ENCODE measurements around the gene SETD3.
A peak's percentile ranks its signal among the peaks of the same experiment; 100 is the strongest.

The SETD3 gene

GRCh38 chr14:99479906-99480869 is at the start of gene SETD3:
Gene SETD3, minus strand, starts transcription at chr14:99480859. Its CDS starts 15,054 bp downstream, at chr14:99465805.
- no peak for DNase-seq (ENCODE audit: low read depth in 2 of 2)

GRCh38 chr14:99529899-99530298 is 49.2 kb upstream of the SETD3 start:
- DNase-seq (ENCODE audit: low read depth in 2 of 2): no peak

GRCh38 chr14:99527427-99528076 is 46.9 kb upstream of the SETD3 start:
- no peak for DNase-seq (ENCODE audit: low read depth in 2 of 2)

- no peak for DNase-seq (ENCODE audit: low read depth in 2 of 2)
These were observed 46.4 kb upstream of the SETD3 start for GRCh38 chr14:99527026-99527425.

GRCh38 chr14:99525699-99526080 is 45.0 kb upstream of the SETD3 start:
- DNase-seq (ENCODE audit: low read depth in 2 of 2): no peak

- peak in 1 of 2 experiments; percentile 23 for DNase-seq (ENCODE audit: low read depth in 2 of 2)
These were observed 44.4 kb upstream of the SETD3 start for GRCh38 chr14:99524804-99525698.

GRCh38 chr14:99524091-99524661 is 43.5 kb upstream of the SETD3 start:
- no peak for DNase-seq (ENCODE audit: low read depth in 2 of 2)

GRCh38 chr14:99523704-99524055 is 43.0 kb upstream of the SETD3 start:
- no peak for DNase-seq (ENCODE audit: low read depth in 2 of 2)

- no peak for DNase-seq (ENCODE audit: low read depth in 2 of 2)
These were observed 42.5 kb upstream of the SETD3 start for GRCh38 chr14:99522934-99523703.

GRCh38 chr14:99522457-99522891 is 41.8 kb upstream of the SETD3 start:
- peak in 1 of 2 experiments; percentile 26 for DNase-seq (ENCODE audit: low read depth in 2 of 2)

GRCh38 chr14:99522025-99522401 is 41.4 kb upstream of the SETD3 start:
- no peak for DNase-seq (ENCODE audit: low read depth in 2 of 2)

GRCh38 chr14:99521176-99522024 is 40.7 kb upstream of the SETD3 start:
- no peak for DNase-seq (ENCODE audit: low read depth in 2 of 2)

GRCh38 chr14:99520571-99521081 is 40.0 kb upstream of the SETD3 start:
- DNase-seq (ENCODE audit: low read depth in 2 of 2): no peak

GRCh38 chr14:99519931-99520421 is 39.3 kb upstream of the SETD3 start:
- no peak for DNase-seq (ENCODE audit: low read depth in 2 of 2)

- DNase-seq (ENCODE audit: low read depth in 2 of 2): no peak
These were observed 38.8 kb upstream of the SETD3 start for GRCh38 chr14:99519347-99519881.

GRCh38 chr14:99518441-99519346 is 38.0 kb upstream of the SETD3 start:
- DNase-seq (ENCODE audit: low read depth in 2 of 2): no peak

- no peak for DNase-seq (ENCODE audit: low read depth in 2 of 2)
These were observed 37.2 kb upstream of the SETD3 start for GRCh38 chr14:99517643-99518381.

Measured in fibroblast of skin of left quadriceps (primary cell).